Measurements from ENCODE around the gene PTPN12.

The PTPN12 gene

GRCh38 chr7:77667459-77668086, 130.5 kb downstream of the PTPN12 start:
- no peak overlapping the region for H3K4me3 Mint-ChIP-seq
- no peaks in the 10 kb centered on the region for H3K9me3 Mint-ChIP-seq
- peaks cover 3% of the 10 kb centered on the region for H3K36me3 Mint-ChIP-seq (ENCODE audit: insufficient read depth)
- H3K4me1 Mint-ChIP-seq (ENCODE audit: low read depth in 2 of 2): no peaks in the 10 kb centered on the region
- no peak for ATAC-seq (replicated peaks)
- no peak overlapping the region for H3K27ac Mint-ChIP-seq
- H3K27me3 Mint-ChIP-seq: no peaks in the 10 kb centered on the region
- no peak for DNase-seq

GRCh38 chr7:77674878-77675277, 137.8 kb downstream of the PTPN12 start:
- Mint-ChIP-seq H3K4me1 (ENCODE audit: low read depth in 2 of 2) (no peaks in the 10 kb centered on the region), H3K27ac (no peak overlapping the region), H3K4me3 (no peak overlapping the region), H3K27me3 (no peaks in the 10 kb centered on the region), H3K9me3 (no peaks in the 10 kb centered on the region), H3K36me3 (ENCODE audit: insufficient read depth) (peaks cover 3% of the 10 kb centered on the region)
- DNase-seq (no peak), ATAC-seq (replicated peaks) (no peak)

- Mint-ChIP-seq H3K36me3 (ENCODE audit: insufficient read depth) (peaks cover 2% of the 10 kb centered on the region), H3K4me1 (ENCODE audit: low read depth in 2 of 2) (no peaks in the 10 kb centered on the region), H3K27me3 (no peaks in the 10 kb centered on the region), H3K9me3 (no peaks in the 10 kb centered on the region), H3K4me3 (no peak overlapping the region), H3K27ac (no peak overlapping the region)
- ATAC-seq (replicated peaks): no peak
- no peak for DNase-seq
Measured at GRCh38 chr7:77679608-77680007, 142.5 kb downstream of the PTPN12 start.

GRCh38 chr7:77680266-77680665, 143.2 kb downstream of the PTPN12 start:
- Mint-ChIP-seq H3K27me3 (no peaks in the 10 kb centered on the region), H3K4me1 (ENCODE audit: low read depth in 2 of 2) (no peaks in the 10 kb centered on the region), H3K9me3 (no peaks in the 10 kb centered on the region), H3K27ac (no peak overlapping the region), H3K4me3 (no peak overlapping the region), H3K36me3 (ENCODE audit: insufficient read depth) (peaks cover 2% of the 10 kb centered on the region)
- ATAC-seq (replicated peaks) (no peak), DNase-seq (no peak)

GRCh38 chr7:77684030-77684429, 146.9 kb downstream of the PTPN12 start:
- peaks cover 2% of the 10 kb centered on the region for H3K36me3 Mint-ChIP-seq (ENCODE audit: insufficient read depth)
- no peak overlapping the region for H3K27ac Mint-ChIP-seq
- H3K4me3 Mint-ChIP-seq: no peak overlapping the region
- peaks cover 14 to 17% of the 10 kb centered on the region in 2 donors for H3K4me1 Mint-ChIP-seq (ENCODE audit: low read depth in 2 of 2)
- DNase-seq (no peak), ATAC-seq (replicated peaks) (no peak)
- no peaks in the 10 kb centered on the region for H3K9me3 Mint-ChIP-seq
- no peaks in the 10 kb centered on the region for H3K27me3 Mint-ChIP-seq

- ATAC-seq (replicated peaks) (no peak), DNase-seq (no peak)
- Mint-ChIP-seq H3K27me3 (no peaks in the 10 kb centered on the region), H3K4me3 (no peak overlapping the region), H3K27ac (peak overlapping the region in 1 of 2 donors; percentile 17), H3K4me1 (ENCODE audit: low read depth in 2 of 2) (peaks cover 14 to 17% of the 10 kb centered on the region in 2 donors), H3K36me3 (ENCODE audit: insufficient read depth) (peaks cover 2% of the 10 kb centered on the region), H3K9me3 (no peaks in the 10 kb centered on the region)
Measured at GRCh38 chr7:77685233-77685632, 148.1 kb downstream of the PTPN12 start.

- Mint-ChIP-seq H3K4me1 (ENCODE audit: low read depth in 2 of 2) (peaks cover 14 to 18% of the 10 kb centered on the region in 2 donors), H3K27me3 (no peaks in the 10 kb centered on the region), H3K27ac (peak overlapping the region; percentile 39 to 80), H3K4me3 (peak overlapping the region; percentile 19 to 53), H3K9me3 (no peaks in the 10 kb centered on the region), H3K36me3 (ENCODE audit: insufficient read depth) (peaks cover 10% of the 10 kb centered on the region)
- peak; percentile 26 for ATAC-seq (replicated peaks)
- no peak for DNase-seq
Measured at GRCh38 chr7:77687100-77687746, 150.1 kb downstream of the PTPN12 start.

GRCh38 chr7:77687747-77688144, 150.7 kb downstream of the PTPN12 start:
- Mint-ChIP-seq H3K27me3 (no peaks in the 10 kb centered on the region), H3K4me1 (ENCODE audit: low read depth in 2 of 2) (peaks cover 14 to 21% of the 10 kb centered on the region in 2 donors), H3K9me3 (no peaks in the 10 kb centered on the region), H3K27ac (peak overlapping the region; percentile 39 to 80), H3K4me3 (peak overlapping the region; percentile 19 to 53), H3K36me3 (ENCODE audit: insufficient read depth) (peaks cover 10% of the 10 kb centered on the region)
- ATAC-seq (replicated peaks) (peak; percentile 81), DNase-seq (no peak)

Measured in effector memory CD8-positive, alpha-beta T cell (primary cell).